SK-N-SH treated with all-trans-retinoic acid at 6 μM for 48 hours (cell line): ENCODE data around the gene AP1B1.
A peak's percentile ranks its signal among the peaks of the same experiment; 100 is the strongest.

Source experiments
- ATAC-seq: fragments of 200-7000 bp; cut with Tn5 transposase; 3 replicates; pipeline ENCODE4 v1.9.1; 2020; ENCODE audit warnings: mild to moderate bottlenecking, moderate library complexity
- ARNTL ChIP-seq: fragments of 450-650 bp; formaldehyde crosslinking; IDR thresholded peaks from 2 replicates; pipeline ENCODE4 v1.5.0; 2020; ENCODE audit warnings: low read depth, mild to moderate bottlenecking, moderate library complexity, borderline replicate concordance
- CREB5 ChIP-seq: fragments of 250-450 bp; sonication (Bioruptor Pico); IDR thresholded peaks from 2 replicates; pipeline ENCODE4 v1.5.1; 2020; ENCODE audit warnings: low read depth, mild to moderate bottlenecking, moderate library complexity
- CSDC2 ChIP-seq: fragments of 250-450 bp; sonication (Bioruptor Pico); IDR thresholded peaks from 2 replicates; pipeline ENCODE4 v1.5.0; 2020; ENCODE audit warnings: mild to moderate bottlenecking, moderate library complexity
- CSRNP3 ChIP-seq: fragments of 250-450 bp; sonication (Bioruptor Pico); IDR thresholded peaks from 2 replicates; pipeline ENCODE4 v1.5.1; 2021; ENCODE audit warnings: mild to moderate bottlenecking, moderate library complexity
- ESRRG ChIP-seq: fragments of 250-450 bp; sonication (Bioruptor Pico); IDR thresholded peaks from 2 replicates; pipeline ENCODE4 v1.6.1; 2021; ENCODE audit warnings: mild to moderate bottlenecking
- GLIS3 ChIP-seq: fragments of 250-450 bp; sonication (Bioruptor Pico); IDR thresholded peaks from 2 replicates; pipeline ENCODE4 v1.5.0; 2020; ENCODE audit warnings: mild to moderate bottlenecking, moderate library complexity
- ISL1 ChIP-seq: fragments of 250-450 bp; sonication (Bioruptor Pico); IDR thresholded peaks from 2 replicates; pipeline ENCODE4 v2.1.2; 2022; ENCODE audit warnings: mild to moderate bottlenecking, moderate library complexity
- PATZ1 ChIP-seq: fragments of 250-450 bp; sonication (Bioruptor Pico); IDR thresholded peaks from 2 replicates; pipeline ENCODE4 v1.8.0; 2020; ENCODE audit warnings: mild to moderate bottlenecking, moderate library complexity, borderline replicate concordance
- RARB ChIP-seq: fragments of 250-450 bp; sonication (Bioruptor Pico); IDR thresholded peaks from 2 replicates; pipeline ENCODE4 v1.8.0; 2021; ENCODE audit warnings: mild to moderate bottlenecking, moderate library complexity
- SNAI2 ChIP-seq: fragments of 250-450 bp; sonication (Bioruptor Pico); IDR thresholded peaks from 2 replicates; pipeline ENCODE4 v1.5.0; 2020; ENCODE audit warnings: mild to moderate bottlenecking, moderate library complexity
- TCF4 ChIP-seq: fragments of 250-450 bp; sonication (Bioruptor Pico); IDR thresholded peaks from 2 replicates; pipeline ENCODE4 v1.8.0; 2021; ENCODE audit warnings: mild to moderate bottlenecking, moderate library complexity, borderline replicate concordance
- TOX ChIP-seq: fragments of 250-450 bp; sonication (Bioruptor Pico); IDR thresholded peaks from 2 replicates; pipeline ENCODE4 v1.8.0; 2021; ENCODE audit warnings: mild to moderate bottlenecking, moderate library complexity, borderline replicate concordance
- TSHZ2 ChIP-seq: fragments of 250-450 bp; sonication (Bioruptor Pico); IDR thresholded peaks from 2 replicates; pipeline ENCODE4 v1.5.0; 2020; ENCODE audit warnings: mild to moderate bottlenecking, moderate library complexity
- ZC3H10 ChIP-seq: fragments of 250-450 bp; sonication (Bioruptor Pico); IDR thresholded peaks from 2 replicates; pipeline ENCODE4 v1.5.1; 2021; ENCODE audit warnings: mild to moderate bottlenecking, moderate library complexity
- ZFP3 ChIP-seq: fragments of 250-450 bp; sonication (Bioruptor Pico); IDR thresholded peaks from 2 replicates; pipeline ENCODE4 v1.5.0; 2020; ENCODE audit warnings: mild to moderate bottlenecking, moderate library complexity
- ZFP30 ChIP-seq: fragments of 450-650 bp; formaldehyde crosslinking; IDR thresholded peaks from 2 replicates; pipeline ENCODE4 v1.5.0; 2022; ENCODE audit warnings: mild to moderate bottlenecking, moderate library complexity
- ZNF565 ChIP-seq: fragments of 450-650 bp; formaldehyde crosslinking; conservative IDR thresholded peaks from 2 replicates; pipeline ENCODE4 v1.5.0; 2020; ENCODE audit warnings: low read depth, mild to moderate bottlenecking, moderate library complexity
- ZNF70 ChIP-seq: fragments of 450-650 bp; formaldehyde crosslinking; IDR thresholded peaks from 2 replicates; pipeline ENCODE4 v1.5.0; 2020; ENCODE audit warnings: mild to moderate bottlenecking, moderate library complexity
- ZNF8 ChIP-seq: fragments of 450-650 bp; formaldehyde crosslinking; IDR thresholded peaks from 2 replicates; pipeline ENCODE4 v1.5.0; 2020; ENCODE audit warnings: mild to moderate bottlenecking, moderate library complexity
- TF ChIP-seq, protein P1 (sequence below): fragments of 250-450 bp; sonication (Bioruptor Pico); IDR thresholded peaks from 2 replicates; pipeline ENCODE4 v1.8.0; 2021; ENCODE audit warnings: low read depth, mild to moderate bottlenecking, moderate library complexity, borderline replicate concordance

AP1B1 gene

GRCh38 chr22:29306835-29307595, 81.4 kb downstream of the AP1B1 start:
- TF ChIP-seq ZNF70 (CRISPR knock-in tag) (peak; percentile 99), GLIS3 (CRISPR knock-in tag) (0 out of 2 replicates have a peak, but pooled peaks have one; percentile 52)
- TF ChIP-seq, protein P1, sequence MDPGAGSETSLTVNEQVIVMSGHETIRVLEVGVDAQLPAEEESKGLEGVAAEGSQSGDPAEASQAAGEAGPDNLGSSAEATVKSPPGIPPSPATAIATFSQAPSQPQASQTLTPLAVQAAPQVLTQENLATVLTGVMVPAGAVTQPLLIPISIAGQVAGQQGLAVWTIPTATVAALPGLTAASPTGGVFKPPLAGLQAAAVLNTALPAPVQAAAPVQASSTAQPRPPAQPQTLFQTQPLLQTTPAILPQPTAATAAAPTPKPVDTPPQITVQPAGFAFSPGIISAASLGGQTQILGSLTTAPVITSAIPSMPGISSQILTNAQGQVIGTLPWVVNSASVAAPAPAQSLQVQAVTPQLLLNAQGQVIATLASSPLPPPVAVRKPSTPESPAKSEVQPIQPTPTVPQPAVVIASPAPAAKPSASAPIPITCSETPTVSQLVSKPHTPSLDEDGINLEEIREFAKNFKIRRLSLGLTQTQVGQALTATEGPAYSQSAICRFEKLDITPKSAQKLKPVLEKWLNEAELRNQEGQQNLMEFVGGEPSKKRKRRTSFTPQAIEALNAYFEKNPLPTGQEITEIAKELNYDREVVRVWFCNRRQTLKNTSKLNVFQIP (CRISPR knock-in tag), result no peak

GRCh38 chr22:29306175-29306834, 82.1 kb downstream of the AP1B1 start, which contains the start of gene GAS2L1:
GAS2L1 (plus strand) TSS chr22:29306650; CDS start chr22:29308106, 1,456 bp downstream.
- TF ChIP-seq PATZ1 (CRISPR knock-in tag), result peak; percentile 55; the same call in 1 of the 2 replicates
- no peak for TF ChIP-seq TSHZ2 (CRISPR knock-in tag)
- TF ChIP-seq, all 23 proteins: peak for 1
- peak; percentile 78 for ATAC-seq

More at GRCh38 chr22:29306835-29307595, 81.4 kb downstream of the AP1B1 start:
- ATAC-seq, result peak; percentile 72

- no peak for ATAC-seq
- no peak for TF ChIP-seq ISL1
- TF ChIP-seq CSRNP3 (CRISPR knock-in tag), result no peak
- no peak for TF ChIP-seq ESRRG
- no peak for TF ChIP-seq RARB (CRISPR knock-in tag)
- TF ChIP-seq CSDC2 (CRISPR knock-in tag), result no peak
- TF ChIP-seq CREB5, result no peak
- no peak for TF ChIP-seq TSHZ2 (CRISPR knock-in tag)
- no peak for TF ChIP-seq ZFP3
- TF ChIP-seq TOX (CRISPR knock-in tag), result no peak
- TF ChIP-seq ZNF70 (CRISPR knock-in tag), result no peak
- TF ChIP-seq ZNF565 (CRISPR knock-in tag), result no peak
- TF ChIP-seq, protein P1 (CRISPR knock-in tag), result no peak
- TF ChIP-seq ZC3H10 (CRISPR knock-in tag), result no peak
- no peak for TF ChIP-seq ARNTL
- TF ChIP-seq ZFP30 (CRISPR knock-in tag), result no peak
- TF ChIP-seq TCF4 (CRISPR knock-in tag), result no peak
- TF ChIP-seq ZNF8 (CRISPR knock-in tag), result no peak
- TF ChIP-seq GLIS3 (CRISPR knock-in tag), result no peak
- no peak for TF ChIP-seq SNAI2 (CRISPR knock-in tag)
These were observed 82.6 kb downstream of the AP1B1 start for GRCh38 chr22:29305836-29306174.
